ENCODE results near the gene SDSL.

The SDSL gene

DNA sequence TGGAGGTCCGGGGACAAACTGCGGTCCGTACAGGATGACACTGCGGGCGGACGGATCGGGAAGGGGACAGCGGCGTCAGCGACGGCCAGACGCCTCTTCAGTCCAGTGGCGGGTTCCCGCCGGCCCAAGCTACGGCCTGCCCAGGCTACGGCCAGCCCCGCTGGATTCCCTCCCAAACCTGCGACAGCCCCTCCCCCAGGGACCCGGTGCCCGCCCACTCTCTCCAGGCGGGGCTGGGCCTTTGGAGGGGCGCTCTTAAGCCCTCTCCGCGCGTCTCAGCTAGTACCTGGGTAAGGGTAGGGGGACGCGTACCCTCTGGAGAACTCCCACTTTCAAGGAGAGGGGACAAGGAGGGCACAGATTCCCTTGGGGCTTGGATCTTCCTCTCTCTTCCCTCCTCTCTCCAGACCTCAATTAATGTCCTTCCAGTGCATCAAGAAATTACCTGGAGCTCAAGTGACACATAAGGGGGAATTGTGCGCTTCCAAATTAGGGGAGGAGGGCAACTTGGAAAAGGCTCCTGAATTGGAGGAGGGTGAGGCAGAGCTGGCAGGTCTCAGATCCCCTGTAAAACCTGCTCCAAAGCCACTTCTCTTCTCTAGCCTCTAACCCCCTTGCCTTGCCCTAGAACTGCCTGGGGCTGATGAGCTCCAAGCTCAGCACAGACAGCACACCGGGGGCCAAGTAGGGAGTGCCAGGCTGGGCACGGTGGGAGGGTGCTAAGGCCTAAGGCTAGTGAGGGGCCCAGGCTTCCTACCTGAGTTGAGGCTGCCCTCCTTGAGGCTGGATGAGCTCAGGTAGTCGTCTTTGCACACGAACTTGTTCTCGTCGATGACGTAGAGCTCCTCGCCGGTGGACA, 46.4 kb downstream of the SDSL start:
- no peak for DNase-seq (ENCODE audit: low spot score)

DNA sequence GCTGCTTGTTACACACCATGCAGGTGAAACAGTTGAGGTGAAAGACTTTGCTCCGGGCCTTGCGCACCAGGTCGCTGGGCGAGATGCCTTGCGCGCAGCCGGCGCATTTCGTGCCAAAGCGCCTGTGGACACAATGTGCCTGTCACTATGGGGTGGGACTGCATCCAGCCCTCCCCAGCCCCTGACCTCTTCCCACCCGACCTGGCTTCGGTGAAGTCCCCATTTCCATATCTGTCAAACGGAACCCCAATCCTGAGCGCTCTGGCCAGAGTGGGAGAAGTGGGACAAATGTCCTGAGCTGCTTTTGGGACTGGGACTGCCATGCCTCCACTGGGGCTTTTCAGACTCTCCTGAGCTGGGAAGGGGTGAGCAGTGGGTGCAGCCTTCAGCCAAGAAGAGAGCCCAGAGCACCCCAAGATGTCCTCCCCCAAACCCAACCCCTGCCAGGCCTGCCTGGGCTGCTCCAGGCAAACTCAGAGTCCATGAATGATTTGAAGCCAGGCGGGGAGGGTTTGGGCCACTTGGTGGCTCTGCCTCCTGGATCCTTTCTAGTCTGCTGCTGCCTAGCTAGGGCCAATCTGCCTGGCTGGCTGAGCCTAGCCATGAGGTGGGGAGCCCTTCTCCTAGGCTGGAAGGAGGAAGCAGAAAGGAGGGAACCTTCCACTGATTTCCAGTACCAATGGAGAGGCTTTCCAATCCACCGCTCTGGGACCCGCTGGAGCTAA, 47.2 kb downstream of the SDSL start:
- DNase-seq (ENCODE audit: low spot score), result no peak

DNA sequence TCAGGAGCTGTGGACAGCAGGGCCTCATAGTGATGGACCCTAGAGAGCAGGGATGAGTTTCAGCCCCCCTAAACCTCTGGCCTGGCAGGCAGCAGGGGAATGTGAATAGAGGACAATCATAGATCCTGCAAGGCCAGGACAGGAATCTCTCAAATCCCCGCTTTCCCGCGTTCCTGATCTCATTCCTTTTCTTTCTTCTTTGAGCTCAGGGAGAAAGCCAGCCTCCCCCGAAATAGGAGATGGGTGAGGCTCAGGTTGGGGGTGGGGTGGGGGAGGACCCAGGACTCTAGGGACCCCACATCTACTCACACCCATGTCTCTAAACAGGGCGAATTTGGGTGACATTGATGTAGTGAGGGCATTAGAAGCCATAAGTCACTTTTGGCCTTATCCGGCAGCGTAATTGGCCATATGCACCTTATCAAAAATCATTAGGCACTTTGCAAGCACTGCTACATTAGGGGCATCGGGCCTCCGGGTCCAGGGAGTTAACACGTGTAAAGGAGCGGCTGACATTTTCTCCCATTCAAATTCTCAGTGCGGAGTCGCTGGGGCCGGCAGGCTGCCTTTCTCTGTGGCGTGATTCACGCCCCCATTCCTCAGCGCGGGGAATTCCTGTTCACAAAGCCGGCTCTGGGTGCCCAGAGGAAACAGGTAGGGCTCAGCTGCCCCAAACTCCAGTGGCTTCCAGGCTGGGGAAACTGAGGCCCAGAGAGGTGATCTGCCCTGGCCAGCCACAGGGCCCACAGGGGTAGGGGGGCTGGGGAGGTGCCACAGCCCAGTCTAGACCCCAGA, 48.0 kb downstream of the SDSL start:
- DNase-seq (ENCODE audit: low spot score), result no peak

DNA sequence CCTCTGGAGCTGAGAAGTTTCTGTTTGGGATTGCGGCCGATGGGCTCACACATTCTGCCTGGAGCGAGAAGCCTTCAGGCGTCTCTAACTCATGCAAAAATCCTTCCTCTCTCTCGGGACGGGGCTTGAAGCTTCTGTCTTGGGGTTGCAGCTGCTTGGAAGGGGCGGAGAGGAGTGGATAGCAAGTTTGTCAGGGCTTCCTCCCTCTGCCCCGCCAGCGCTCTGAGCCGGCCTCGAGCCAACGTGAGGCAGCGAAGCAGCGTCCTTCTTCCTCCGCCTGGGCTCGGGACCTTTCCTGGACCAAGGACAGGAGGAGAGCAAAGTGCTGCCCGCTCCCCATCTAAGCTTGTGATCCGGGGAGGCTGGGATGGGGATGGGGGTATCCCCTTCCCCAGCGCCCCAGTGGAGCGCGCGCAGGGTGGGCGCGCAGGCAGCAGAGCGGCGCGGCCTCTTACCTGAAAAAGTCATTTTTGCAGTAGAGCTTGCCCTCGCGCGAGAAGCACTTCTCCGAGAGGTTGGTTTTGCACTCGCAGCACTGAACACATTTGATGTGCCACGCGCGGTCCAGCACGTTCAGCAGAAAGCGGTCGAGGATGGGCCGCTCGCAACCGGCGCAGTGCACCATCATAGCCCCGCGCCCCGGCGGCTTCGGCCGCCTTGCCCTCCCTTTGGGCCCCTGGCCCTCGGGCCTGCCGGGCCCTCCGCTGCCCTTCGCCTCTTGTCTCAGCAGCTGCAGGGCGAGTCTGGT, 48.9 kb downstream of the SDSL start:
- no peak for DNase-seq (ENCODE audit: low spot score)

DNA sequence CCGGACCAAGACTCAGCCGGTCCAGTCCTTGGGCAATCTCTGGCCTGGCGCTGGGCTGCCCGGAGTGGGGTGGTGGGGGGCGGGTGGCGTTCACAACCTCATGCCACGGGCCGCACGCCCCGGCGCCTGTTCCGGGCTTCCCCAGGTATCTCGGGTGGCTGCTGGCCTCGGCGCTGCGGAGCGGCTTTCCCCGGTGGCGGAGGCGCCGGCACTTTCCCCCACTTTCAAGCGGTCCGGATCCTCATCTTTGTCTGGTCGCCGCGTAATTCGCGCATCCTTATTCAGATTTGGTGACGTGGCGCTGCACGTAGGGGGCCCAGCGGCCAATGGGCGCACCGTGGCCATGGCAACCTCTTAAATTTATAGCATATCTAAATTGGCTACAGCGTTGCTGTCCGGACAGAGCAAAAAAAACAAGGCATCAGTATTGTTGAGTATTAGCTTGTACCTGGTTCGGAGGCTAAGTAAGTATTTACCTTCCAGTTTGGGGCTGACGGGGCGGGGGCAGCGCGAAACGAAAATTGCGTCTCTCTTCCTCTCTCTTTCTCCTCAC, 49.5 kb downstream of the SDSL start, which contains the start of gene LHX5:
Gene LHX5 (minus strand): TSS at position 253 of the 553 bp plus-strand sequence. CDS start 373 bp downstream, outside the sequence.
- no peak for DNase-seq (ENCODE audit: low spot score)

DNA sequence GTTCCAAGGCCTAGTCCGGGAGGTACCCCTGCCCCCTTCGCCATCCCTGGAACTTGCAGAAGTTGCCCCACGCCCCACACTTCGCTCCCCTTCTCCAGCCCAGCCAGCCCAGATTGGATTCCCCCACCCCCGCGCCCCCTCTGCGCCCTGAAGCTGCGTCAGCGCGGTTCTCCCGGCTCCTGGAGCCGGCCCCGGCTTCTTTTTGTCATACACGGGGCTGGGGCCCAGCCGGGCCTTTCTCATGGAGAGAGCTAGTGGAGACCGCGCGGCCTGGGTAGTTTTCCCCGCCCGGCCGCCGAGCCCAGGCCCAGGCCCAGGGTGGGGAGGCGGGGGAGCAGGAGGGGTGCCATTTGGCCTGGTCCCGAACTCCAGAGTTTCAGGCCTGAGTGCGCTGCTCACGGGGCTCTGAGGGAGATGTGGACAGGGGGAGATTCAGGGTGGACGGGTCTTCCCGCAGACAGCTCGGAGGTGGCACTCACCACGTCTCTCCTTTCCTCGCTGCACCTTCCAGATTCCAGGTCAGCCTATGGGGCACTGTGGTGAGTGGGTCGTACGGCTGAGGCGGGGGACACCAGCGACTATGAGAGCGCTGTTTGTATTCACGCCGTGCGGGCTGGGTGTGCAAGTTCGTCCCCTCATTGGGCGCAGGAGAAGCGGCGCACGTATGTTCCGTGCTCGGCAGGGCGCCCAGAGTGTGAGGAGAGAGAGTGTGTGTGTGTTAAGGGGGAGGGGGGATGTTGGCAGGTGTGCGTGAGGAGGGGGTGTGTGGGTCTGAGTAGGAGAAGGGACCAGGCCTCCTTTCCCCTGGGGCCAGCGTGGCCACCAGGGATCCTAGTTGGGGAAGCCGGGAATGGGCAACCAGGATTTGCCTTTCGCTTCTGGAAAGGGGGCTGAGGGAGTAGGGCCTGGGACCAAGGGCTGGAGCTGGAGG, 50.3 kb downstream of the SDSL start:
- DNase-seq (ENCODE audit: low spot score), result no peak

DNA sequence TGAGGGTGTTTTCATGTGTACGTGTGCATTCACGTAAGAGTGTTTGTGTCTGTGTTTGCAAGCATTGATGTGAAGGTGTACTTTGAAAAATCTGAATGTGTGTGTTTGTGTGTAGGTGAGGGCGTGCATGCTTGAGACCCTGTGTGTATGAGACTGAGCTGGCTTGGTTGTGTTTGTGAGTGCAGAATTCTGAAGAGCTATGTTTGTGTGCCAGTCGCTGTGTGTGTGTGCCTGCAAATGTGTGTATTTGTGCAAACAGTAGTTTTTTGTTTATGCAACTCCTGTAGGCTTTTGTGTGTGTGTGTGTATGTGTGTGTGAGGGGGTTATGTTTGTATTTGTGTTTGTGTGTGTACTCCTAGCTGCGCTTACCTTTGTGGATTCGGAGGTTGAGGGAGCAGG, 51.2 kb downstream of the SDSL start:
- DNase-seq (ENCODE audit: low spot score), result no peak

DNA sequence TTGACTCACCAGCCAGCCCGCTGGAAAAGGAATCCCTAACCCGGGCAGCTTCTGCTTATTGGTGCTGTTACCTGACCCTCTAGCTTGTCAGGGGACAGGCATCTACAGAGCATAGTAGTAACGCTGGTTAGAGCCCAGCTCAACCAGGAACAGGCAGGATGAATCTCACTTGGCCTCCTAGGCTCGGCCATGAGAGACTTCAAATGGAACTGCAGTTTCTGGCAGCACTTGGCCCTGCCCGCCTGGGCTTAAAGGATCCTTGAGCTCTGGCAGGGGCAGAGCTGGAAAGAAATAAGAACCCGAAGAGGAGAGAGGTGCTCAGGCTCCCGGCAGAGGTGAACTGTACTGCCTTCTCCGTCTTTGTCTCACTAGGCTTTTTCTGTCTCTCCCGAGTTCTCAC, 51.8 kb downstream of the SDSL start:
- DNase-seq (ENCODE audit: low spot score), result no peak

DNA sequence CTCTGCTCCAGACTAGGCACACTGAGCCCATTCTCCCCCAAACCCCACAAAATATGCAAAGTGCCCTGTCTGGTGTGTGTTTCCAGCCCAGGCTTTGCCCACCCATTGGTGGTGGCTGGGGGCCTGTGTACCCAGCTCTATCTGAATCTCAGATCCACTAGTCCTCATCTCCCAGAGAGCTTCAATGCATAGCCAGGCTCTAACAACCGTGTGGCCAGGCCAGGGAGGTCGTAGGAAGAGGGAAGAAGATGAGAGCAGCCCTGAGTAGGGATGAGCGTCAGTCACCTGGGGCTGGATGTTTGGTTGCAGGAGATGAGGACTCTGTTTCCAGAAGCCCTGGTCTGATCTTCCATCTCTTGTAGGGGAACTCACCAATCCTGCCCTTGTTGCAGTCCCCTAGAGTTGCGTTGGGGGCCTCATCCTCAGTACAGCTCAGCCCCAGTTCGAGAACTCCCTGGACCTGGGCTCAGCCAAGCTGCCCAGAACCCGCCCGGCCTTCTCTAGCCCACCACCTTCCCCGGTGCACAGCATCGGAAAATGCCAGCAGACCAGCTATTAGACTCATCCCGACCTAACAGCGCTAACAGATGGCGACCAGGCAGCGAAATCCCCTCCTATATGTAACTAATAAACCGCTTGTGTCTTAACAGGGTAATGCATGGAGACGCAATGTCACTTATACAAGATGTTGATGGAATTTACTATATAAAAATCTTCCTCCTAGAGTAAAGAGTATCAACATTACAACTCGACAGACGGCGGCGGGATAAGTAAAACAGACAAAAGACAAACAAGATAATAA, 52.7 kb downstream of the SDSL start:
- no peak for DNase-seq (ENCODE audit: low spot score)

DNA sequence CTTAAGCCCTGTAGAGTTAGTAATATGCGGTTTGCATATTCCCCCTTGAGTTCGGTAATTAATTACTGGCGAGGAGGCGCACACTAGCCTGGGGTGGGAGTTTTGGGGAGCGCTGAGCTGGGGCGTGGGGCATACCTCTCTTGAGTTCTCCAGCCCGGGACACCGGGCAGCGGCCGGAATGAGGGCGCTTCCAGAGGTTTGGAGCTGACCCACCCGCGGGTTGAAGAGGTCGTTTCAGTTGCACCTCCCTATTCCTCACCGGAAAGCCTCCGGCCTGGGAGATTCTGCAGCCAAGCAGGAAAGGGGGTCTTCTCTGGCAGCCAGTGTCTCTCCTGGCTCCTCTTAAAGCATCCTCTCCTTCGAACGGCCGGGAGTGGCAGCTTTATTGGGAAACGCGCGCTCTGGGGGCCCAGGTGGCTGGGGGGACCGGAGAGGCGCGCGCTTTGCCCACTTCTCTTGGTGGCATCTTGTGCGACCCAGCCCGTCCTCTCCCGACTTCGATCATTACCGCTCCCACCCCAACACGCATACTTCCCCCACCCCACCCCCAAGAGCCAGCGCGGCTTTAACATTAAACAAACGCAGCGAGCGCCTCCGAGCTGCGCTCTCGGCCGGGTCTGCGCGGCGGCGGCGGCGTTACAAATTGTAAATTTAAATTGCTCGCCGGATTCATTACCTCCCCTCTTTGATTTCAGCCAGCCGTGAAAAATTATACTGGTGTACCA, 53.4 kb downstream of the SDSL start:
- DNase-seq (ENCODE audit: low spot score), result no peak

DNA sequence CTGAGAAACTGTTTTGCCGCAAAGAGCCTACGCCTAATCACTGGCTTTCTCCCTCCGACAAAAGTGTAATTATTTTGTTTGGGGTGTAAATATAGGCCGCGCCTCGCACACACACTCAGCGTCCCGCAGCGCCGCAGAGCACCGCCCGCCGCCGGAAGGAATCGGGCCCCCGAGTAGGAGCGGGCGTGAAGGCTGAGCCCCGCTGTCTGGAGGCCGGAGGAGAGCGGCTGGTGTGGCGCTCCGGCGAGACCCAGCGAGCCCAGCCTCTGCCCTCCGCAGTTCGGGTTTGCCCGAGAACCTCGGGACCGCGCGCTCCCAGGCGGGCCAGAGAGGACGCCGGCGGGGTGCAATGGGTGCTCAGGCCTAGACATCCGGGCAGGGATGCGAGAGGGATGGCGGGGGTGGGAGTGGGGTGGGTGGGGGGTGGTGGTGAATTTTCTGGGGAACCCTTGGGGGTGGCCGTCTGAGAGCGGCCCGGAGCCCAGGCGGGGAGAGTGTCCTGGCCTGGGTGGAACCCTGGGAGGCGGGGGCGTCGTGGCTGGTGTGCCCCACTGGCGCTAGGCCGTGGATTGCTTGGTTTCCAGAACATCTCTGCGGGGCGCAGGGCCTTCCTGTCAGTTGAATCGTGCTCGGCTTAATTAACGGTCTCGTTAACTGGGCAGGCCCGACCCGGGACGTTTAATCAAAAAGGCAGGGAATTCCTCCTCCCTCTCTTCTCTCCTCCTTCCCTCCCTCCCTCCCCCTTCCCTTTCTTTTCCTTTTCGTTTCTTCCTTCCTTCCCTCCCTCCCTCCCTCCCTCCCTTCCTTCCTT, 54.2 kb downstream of the SDSL start:
- no peak for DNase-seq (ENCODE audit: low spot score)

DNA sequence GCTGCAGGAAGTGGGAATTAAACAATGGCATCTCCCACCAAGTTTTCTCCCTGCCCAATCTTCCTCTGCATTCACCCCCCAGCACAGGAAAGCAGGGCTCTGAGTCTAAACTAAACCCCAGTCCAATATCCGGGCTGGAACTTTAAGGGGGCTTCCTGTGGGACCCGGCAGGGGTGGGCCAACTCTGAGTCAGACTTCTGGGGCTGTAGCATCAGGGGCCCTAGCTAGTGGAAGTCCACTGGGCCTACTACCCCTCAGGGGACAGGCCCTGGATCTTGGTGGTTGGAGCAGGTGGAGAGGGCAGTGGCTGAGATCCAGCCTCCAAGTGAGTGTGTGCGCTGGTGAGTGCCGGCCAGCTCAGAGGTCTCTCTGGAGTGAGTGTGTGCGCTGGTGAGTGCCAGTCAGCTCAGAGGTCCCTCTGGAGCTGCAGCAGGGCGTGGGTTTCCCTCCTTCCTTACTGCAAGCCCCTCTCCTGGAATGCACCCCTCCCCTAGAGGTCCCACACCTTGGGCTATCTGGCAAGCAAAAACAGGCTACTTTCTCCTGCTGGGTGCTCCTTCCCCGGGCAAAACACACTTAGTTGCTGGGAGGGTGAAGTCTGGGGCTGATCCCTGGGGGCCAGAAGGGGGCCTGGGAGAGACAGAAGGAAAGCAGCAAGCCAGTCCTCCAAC, 55.1 kb downstream of the SDSL start:
- DNase-seq (ENCODE audit: low spot score), result no peak

DNA sequence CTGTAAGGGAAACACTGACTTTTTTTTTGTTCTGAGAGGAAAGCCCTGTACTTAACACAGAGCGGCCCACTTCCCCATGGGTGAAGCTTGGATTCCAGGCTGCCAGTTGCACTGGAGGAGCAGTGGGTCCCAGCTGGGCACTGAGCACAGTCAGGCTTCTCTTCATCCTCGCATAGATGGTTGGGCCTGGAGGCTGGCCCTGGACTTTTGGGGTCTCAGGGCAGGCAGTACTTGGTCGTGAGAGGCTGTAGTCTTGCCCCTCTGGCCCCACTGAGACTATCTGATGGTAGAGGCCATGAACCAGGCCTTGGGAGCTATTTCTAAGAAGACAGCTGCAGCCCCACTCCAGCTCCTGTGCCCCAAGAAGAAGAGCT, 55.6 kb downstream of the SDSL start:
- DNase-seq (ENCODE audit: low spot score), result no peak

DNA sequence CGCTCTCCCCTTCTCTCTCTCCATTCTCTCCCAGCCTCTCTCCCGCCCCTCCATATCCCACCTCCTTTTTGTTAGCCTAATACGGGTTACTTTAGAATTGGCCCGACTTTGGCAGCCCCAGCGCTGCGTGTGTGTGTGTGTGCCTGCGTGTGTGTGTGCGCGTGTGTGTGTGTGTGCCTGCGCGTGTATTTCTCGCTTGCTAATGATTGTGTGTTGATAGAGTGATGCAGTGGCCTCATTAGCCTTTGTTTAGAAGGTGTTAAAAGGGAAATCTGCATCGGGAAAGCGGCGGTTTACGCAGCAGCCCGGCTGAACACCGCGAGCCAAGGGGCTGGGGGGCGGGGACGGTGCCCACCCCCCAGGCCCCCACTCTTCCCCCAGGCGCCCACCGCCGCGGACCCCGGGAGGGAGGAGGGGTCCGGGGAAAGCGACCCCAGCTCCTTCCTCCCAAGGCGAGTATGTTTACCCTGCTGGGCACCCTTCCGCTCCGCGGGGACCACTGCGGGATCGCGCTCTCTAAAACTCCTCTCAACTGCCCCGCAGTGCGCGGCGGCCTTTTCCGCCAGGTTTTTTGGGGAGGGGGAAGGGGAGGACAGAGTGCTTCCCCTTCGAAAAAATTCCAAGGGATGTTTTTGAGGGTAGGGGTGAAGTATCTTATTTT, 56.3 kb downstream of the SDSL start:
- no peak for DNase-seq (ENCODE audit: low spot score)

DNA sequence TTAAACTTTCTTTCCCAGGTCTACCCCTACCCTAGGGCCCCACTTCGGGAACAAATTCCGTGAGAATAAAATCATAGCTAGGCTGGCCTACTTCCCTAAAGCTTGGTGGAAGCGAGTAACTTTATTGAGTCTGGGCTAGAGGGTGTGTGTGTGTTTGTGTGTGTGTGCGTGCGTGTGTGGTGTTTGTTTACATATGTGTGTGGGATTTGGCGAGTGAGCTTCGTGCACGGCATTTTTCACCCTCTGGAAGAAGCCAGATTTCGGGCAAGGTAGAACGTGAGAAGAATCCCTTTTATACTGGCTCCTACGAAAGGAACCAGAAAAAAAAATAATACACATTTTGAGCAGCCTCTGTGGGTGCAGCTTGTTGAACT, 57.0 kb downstream of the SDSL start:
- no peak for DNase-seq (ENCODE audit: low spot score)

DNA sequence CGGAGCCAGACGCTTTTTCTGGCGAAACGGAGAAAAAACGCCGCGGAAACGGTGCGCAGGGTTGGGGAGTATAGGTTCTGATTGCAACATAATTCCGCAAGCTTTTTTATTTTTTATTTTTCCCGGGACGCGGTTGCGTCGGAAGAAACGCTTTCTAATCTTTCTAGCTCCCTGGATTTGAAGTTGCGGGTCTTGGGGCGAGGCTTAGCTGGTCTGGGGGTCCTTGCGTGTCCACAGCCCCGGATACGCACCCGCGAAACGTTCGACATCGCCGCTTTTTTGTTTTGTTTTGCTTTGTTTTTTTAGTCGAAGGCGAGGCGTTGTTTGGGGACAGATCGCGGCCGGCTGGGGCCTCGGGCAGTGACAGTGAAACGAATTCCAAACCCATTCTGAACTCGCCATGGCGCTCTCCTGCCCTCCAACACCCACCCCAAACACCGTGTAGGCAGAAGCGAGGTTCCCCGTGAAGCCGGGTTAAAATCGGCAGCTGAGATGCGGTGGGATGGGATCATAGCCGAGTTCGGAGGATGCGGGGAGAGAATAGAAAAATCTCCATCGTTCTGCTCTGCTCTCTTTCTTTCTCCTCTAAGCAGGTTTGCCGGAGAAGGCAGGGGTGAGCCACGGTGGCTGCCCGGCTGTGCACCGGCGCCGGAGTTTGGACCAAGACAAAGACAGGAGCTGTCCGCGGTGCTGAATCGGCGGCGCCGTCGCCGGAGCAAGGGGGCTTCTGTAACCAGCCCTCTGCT, 57.6 kb downstream of the SDSL start:
- DNase-seq (ENCODE audit: low spot score), result no peak
